Hepatic stellate cell (primary cell): Measurements from ENCODE around the gene PATE4.
"Not testable (repeated sequence)": the region's sequence is repeated elsewhere in the genome, so short reads cannot be mapped to it uniquely, and the experiment has no call there.

ENCODE experiments used
- DNase-seq: peaks from one replicate; pipeline ENCODE4 v3.0.0; 2011; ENCODE audit warnings: low spot score

PATE4 gene

GRCh38 chr11:125833016-125833415 lies at the start of gene PATE4:
Gene PATE4 (plus strand): TSS chr11:125833316. CDS start chr11:125833360, 44 bp downstream.
- DNase-seq = no peak

GRCh38 chr11:125784678-125785077 lies 48.4 kb upstream of the PATE4 start:
- DNase-seq = no peak

- DNase-seq = no peak
Measured at GRCh38 chr11:125787827-125788226, 45.3 kb upstream of the PATE4 start, which contains the start of gene PATE3. Gene PATE3 (plus strand): TSS chr11:125788127. CDS start chr11:125788152, 25 bp downstream.

- DNase-seq = no peak
Measured at GRCh38 chr11:125790825-125791224, 42.3 kb upstream of the PATE4 start.

- no peak for DNase-seq
Measured at GRCh38 chr11:125797641-125798040, 35.5 kb upstream of the PATE4 start.

GRCh38 chr11:125799808-125800207 lies 33.3 kb upstream of the PATE4 start:
- DNase-seq = no peak

GRCh38 chr11:125802387-125802786 lies 30.7 kb upstream of the PATE4 start:
- DNase-seq = no peak

GRCh38 chr11:125807909-125808308 lies 25.2 kb upstream of the PATE4 start:
- no peak for DNase-seq

GRCh38 chr11:125835748-125836147 lies 2.6 kb downstream of the PATE4 start:
- DNase-seq = no peak

- DNase-seq = no peak
Measured at GRCh38 chr11:125842321-125842948, 9.3 kb downstream of the PATE4 start.

GRCh38 chr11:125846188-125846587 lies 13.1 kb downstream of the PATE4 start:
- DNase-seq = no peak

- not testable (repeated sequence) for DNase-seq
Measured at GRCh38 chr11:125857670-125858069, 24.6 kb downstream of the PATE4 start.

- not testable (repeated sequence) for DNase-seq
Measured at GRCh38 chr11:125862786-125863185, 29.7 kb downstream of the PATE4 start.

- not testable (repeated sequence) for DNase-seq
Measured at GRCh38 chr11:125865354-125865753, 32.2 kb downstream of the PATE4 start.

GRCh38 chr11:125869521-125869920 lies 36.4 kb downstream of the PATE4 start:
- DNase-seq = no peak

- peak; percentile 26 for DNase-seq
Measured at GRCh38 chr11:125871391-125872137, 38.4 kb downstream of the PATE4 start.

GRCh38 chr11:125872138-125872491 lies 39.0 kb downstream of the PATE4 start:
- DNase-seq = no peak

- DNase-seq = no peak
Measured at GRCh38 chr11:125873881-125874555, 40.9 kb downstream of the PATE4 start.

- DNase-seq = peak; percentile 68
Measured at GRCh38 chr11:125874556-125875124, 41.5 kb downstream of the PATE4 start.

- DNase-seq = no peak
Measured at GRCh38 chr11:125881291-125881690, 48.2 kb downstream of the PATE4 start.

GRCh38 chr11:125883375-125883774 lies 50.3 kb downstream of the PATE4 start:
- no peak for DNase-seq

GRCh38 chr11:125886997-125887372 lies 53.9 kb downstream of the PATE4 start:
- peak; percentile 33 for DNase-seq
